ENCODE data around the gene RHOXF2B.

GRCh38 chrX:120115438-120115963 lies 38.0 kb upstream of the RHOXF2B start, which contains the start of gene RHOXF1:
- TF ChIP-seq CTCF (tag by site-specific recombination; IDR thresholded peaks at IDR 0.05) (no peak), ZBTB11 (tag by site-specific recombination; conservative IDR thresholded peaks at IDR 0.05; ENCODE audit: low read depth) (no peak), ZBTB7A (tag by site-specific recombination; IDR thresholded peaks at IDR 0.05; ENCODE audit: low read depth) (no peak), ZNF184 (tag by site-specific recombination; IDR thresholded peaks at IDR 0.05) (no peak), ZFP3 (tag by site-specific recombination; IDR thresholded peaks at IDR 0.05; ENCODE audit: low read depth) (no peak)
- TF ChIP-seq, protein P1, sequence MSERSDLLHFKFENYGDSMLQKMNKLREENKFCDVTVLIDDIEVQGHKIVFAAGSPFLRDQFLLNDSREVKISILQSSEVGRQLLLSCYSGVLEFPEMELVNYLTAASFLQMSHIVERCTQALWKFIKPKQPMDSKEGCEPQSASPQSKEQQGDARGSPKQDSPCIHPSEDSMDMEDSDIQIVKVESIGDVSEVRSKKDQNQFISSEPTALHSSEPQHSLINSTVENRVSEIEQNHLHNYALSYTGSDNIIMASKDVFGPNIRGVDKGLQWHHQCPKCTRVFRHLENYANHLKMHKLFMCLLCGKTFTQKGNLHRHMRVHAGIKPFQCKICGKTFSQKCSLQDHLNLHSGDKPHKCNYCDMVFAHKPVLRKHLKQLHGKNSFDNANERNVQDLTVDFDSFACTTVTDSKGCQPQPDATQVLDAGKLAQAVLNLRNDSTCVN (tag by site-specific recombination; optimal IDR thresholded peaks at IDR 0.05): no peak
- TF ChIP-seq, protein P2, sequence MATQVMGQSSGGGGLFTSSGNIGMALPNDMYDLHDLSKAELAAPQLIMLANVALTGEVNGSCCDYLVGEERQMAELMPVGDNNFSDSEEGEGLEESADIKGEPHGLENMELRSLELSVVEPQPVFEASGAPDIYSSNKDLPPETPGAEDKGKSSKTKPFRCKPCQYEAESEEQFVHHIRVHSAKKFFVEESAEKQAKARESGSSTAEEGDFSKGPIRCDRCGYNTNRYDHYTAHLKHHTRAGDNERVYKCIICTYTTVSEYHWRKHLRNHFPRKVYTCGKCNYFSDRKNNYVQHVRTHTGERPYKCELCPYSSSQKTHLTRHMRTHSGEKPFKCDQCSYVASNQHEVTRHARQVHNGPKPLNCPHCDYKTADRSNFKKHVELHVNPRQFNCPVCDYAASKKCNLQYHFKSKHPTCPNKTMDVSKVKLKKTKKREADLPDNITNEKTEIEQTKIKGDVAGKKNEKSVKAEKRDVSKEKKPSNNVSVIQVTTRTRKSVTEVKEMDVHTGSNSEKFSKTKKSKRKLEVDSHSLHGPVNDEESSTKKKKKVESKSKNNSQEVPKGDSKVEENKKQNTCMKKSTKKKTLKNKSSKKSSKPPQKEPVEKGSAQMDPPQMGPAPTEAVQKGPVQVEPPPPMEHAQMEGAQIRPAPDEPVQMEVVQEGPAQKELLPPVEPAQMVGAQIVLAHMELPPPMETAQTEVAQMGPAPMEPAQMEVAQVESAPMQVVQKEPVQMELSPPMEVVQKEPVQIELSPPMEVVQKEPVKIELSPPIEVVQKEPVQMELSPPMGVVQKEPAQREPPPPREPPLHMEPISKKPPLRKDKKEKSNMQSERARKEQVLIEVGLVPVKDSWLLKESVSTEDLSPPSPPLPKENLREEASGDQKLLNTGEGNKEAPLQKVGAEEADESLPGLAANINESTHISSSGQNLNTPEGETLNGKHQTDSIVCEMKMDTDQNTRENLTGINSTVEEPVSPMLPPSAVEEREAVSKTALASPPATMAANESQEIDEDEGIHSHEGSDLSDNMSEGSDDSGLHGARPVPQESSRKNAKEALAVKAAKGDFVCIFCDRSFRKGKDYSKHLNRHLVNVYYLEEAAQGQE (tag by site-specific recombination; IDR thresholded peaks at IDR 0.05): no peak
